Stomach (tissue), 4 donors: ENCODE results near the gene FCHO1.

Experiments
- POLR2AphosphoS5 ChIP-seq, 3 donors: sonication (generic); formaldehyde crosslinking; IDR thresholded peaks; one replicate each; pipeline ENCODE4 v1.6.1; 2016; ENCODE audit warnings: antibody characterized with exemption in 3 of 3
- TF ChIP-seq, protein P1 (sequence below), 7 experiments: fragments of 450-650 bp in 4 of 7; fragments of 200-600 bp in 3 of 7; sonication (generic) in 3 of 7; IDR thresholded peaks; one replicate each; pipeline ENCODE4 v1.5.1; 2016 to 2019; ENCODE audit warnings: antibody characterized with exemption in 7 of 7, control low read depth in 2 of 7, mild to moderate bottlenecking in 1 of 7

- TF ChIP-seq, protein P1, sequence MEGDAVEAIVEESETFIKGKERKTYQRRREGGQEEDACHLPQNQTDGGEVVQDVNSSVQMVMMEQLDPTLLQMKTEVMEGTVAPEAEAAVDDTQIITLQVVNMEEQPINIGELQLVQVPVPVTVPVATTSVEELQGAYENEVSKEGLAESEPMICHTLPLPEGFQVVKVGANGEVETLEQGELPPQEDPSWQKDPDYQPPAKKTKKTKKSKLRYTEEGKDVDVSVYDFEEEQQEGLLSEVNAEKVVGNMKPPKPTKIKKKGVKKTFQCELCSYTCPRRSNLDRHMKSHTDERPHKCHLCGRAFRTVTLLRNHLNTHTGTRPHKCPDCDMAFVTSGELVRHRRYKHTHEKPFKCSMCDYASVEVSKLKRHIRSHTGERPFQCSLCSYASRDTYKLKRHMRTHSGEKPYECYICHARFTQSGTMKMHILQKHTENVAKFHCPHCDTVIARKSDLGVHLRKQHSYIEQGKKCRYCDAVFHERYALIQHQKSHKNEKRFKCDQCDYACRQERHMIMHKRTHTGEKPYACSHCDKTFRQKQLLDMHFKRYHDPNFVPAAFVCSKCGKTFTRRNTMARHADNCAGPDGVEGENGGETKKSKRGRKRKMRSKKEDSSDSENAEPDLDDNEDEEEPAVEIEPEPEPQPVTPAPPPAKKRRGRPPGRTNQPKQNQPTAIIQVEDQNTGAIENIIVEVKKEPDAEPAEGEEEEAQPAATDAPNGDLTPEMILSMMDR (IDR thresholded peaks at IDR 0.05), result no peak
- no peak for TF ChIP-seq POLR2AphosphoS5 (IDR thresholded peaks at IDR 0.05)
Measured at GRCh38 chr19:17811681-17812080, 60.4 kb downstream of the FCHO1 start.
